PC-9 (cell line): ENCODE data around the gene MYL7. TPM values are rescaled to one million over a fixed set of nuclear protein-coding genes. Genes with fewer than 3 reads are reported as not detected.

Experiments
- BruUV-seq: library from RNA; stranded (reverse); fragments of 400-500 nt; replicated peaks from 2 replicates; lab custom pipeline; 2021; lab: Mats Ljungman, UMichigan
- CTCF ChIA-PET: fragments of 300-600 bp; sonication (Branson Sonifier 250); formaldehyde crosslinking; loops from one replicate; lab custom pipeline; 2022; ENCODE audit warnings: antibody characterized with exemption; lab: Charles Lee
- POLR2A ChIA-PET: fragments of 300-600 bp; sonication (Branson Sonifier 250); formaldehyde crosslinking; loops from one replicate; lab custom pipeline; 2022; ENCODE audit warnings: antibody characterized with exemption; ENCODE audit not compliant: unreplicated experiment; lab: Charles Lee
- DNase-seq, 2 experiments: peaks; one replicate each; pipeline versions ENCODE4 v3.0.0 to v3.0.0-alpha.2; 2015 to 2022; ENCODE audit warnings: mixed read lengths in 1 of 2
- H2AFZ ChIP-seq: fragments of 200-600 bp; sonication (generic); 2 replicates; pipeline ENCODE4 v1.8.1; 2017; ENCODE audit warnings: antibody characterized with exemption
- H3F3A ChIP-seq: fragments of 200-600 bp; sonication (generic); 2 replicates; pipeline ENCODE4 v1.8.1; 2017; ENCODE audit warnings: antibody characterized with exemption, mild to moderate bottlenecking, low read depth; ENCODE audit not compliant: insufficient read depth
- H3K27ac ChIP-seq: fragments of 200-600 bp; sonication (generic); 2 replicates; pipeline ENCODE4 v1.6.1; 2016; ENCODE audit warnings: mixed run types
- H3K27me3 ChIP-seq: fragments of 200-600 bp; sonication (generic); 2 replicates; pipeline ENCODE4 v1.6.1; 2016; ENCODE audit warnings: low read depth, mixed run types; ENCODE audit not compliant: insufficient read depth
- H3K36me3 ChIP-seq: fragments of 200-600 bp; sonication (generic); 2 replicates; pipeline ENCODE4 v1.6.1; 2016; ENCODE audit warnings: low read depth, mixed run types
- H3K4me1 ChIP-seq: fragments of 200-600 bp; sonication (generic); replicated peaks from 2 replicates; pipeline ENCODE4 v1.6.1; 2016; ENCODE audit warnings: mixed run types; ENCODE audit not compliant: insufficient read depth
- H3K4me2 ChIP-seq: fragments of 200-600 bp; sonication (generic); 2 replicates; pipeline ENCODE4 v1.6.1; 2017; ENCODE audit warnings: mixed run types
- H3K4me3 ChIP-seq: fragments of 200-600 bp; sonication (generic); 2 replicates; pipeline ENCODE4 v1.6.1; 2016; ENCODE audit warnings: mixed run types
- H3K79me2 ChIP-seq: fragments of 200-600 bp; sonication (generic); 2 replicates; pipeline ENCODE4 v1.6.1; 2017; ENCODE audit warnings: low read depth, mixed run types
- H3K9me2 ChIP-seq: fragments of 200-600 bp; sonication (generic); 2 replicates; pipeline ENCODE4 v1.8.1; 2017; ENCODE audit warnings: mild to moderate bottlenecking; ENCODE audit not compliant: insufficient read depth
- H3K9me3 ChIP-seq: fragments of 200-600 bp; sonication (generic); 2 replicates; pipeline ENCODE4 v1.8.1; 2016; ENCODE audit warnings: low read depth; ENCODE audit not compliant: insufficient read depth
- H4K20me1 ChIP-seq: fragments of 200-600 bp; sonication (generic); 2 replicates; pipeline ENCODE4 v1.8.1; 2017; ENCODE audit not compliant: insufficient read depth
- EZH2 ChIP-seq: fragments of 200-600 bp; sonication (generic); IDR thresholded peaks from 2 replicates; pipeline ENCODE4 v1.8.0; 2017; ENCODE audit warnings: antibody characterized with exemption, low read depth
- intact Hi-C: fragments of 100-400 bp; cut with micrococcal nuclease; formaldehyde crosslinking; loops from one replicate; pipeline ENCODE4 v1.10.0; 2022; ENCODE audit not compliant: unreplicated experiment
- total RNA-seq: library from RNA; stranded (reverse); gene quantifications from 2 replicates; pipeline ENCODE4 v1.2.3, GENCODE V29; 2021
- TF ChIP-seq, protein P1 (sequence below): fragments of 200-600 bp; sonication (generic); conservative IDR thresholded peaks from 2 replicates; pipeline ENCODE4 v1.6.1; 2017; ENCODE audit warnings: mixed run types, antibody characterized with exemption, mild to moderate bottlenecking, moderate library complexity

Gene MYL7
- total RNA-seq, 1 experiment from 2014 or later = not detected

- Histone ChIP-seq H3K27me3 (no peaks in the 10 kb centered on the region), H2AFZ (no peak overlapping the region), H3K9me2 (no peaks in the 10 kb centered on the region), H3K27ac (no peak overlapping the region), H3K4me1 (peaks cover 5% of the 10 kb centered on the region), H3K36me3 (no peaks in the 10 kb centered on the region), H3F3A (peaks cover 8% of the 10 kb centered on the region; the same call in 1 of the 2 replicates), H3K9me3 (no peaks in the 10 kb centered on the region), H3K4me2 (no peak overlapping the region), H3K4me3 (no peak overlapping the region), H4K20me1 (no peaks in the 10 kb centered on the region), H3K79me2 (no peaks in the 10 kb centered on the region)
- intact Hi-C loops = loop anchor here (5.0 kb wide), 1 partner anchor 49 kb away; no protein-coding TSS in a partner anchor
- TF ChIP-seq EZH2 = no peak
- no peak for DNase-seq
- ChIA-PET CTCF (no interaction called here), POLR2A (no interaction called here)
- no TSS peak for BruUV-seq
Measured at GRCh38 chr7:44133295-44133694, 7.8 kb downstream of the MYL7 start.

GRCh38 chr7:44132039-44132438 lies 9.1 kb downstream of the MYL7 start:
- Histone ChIP-seq H3K27ac (no peak overlapping the region), H3K4me1 (peaks cover 5% of the 10 kb centered on the region), H3K9me2 (no peaks in the 10 kb centered on the region), H3K4me3 (no peak overlapping the region), H3K36me3 (no peaks in the 10 kb centered on the region), H3K4me2 (no peak overlapping the region), H3K79me2 (no peaks in the 10 kb centered on the region), H3K27me3 (no peaks in the 10 kb centered on the region), H3F3A (peaks cover 8% of the 10 kb centered on the region; the same call in 1 of the 2 replicates), H2AFZ (no peak overlapping the region), H3K9me3 (no peaks in the 10 kb centered on the region), H4K20me1 (no peaks in the 10 kb centered on the region)
- BruUV-seq = no TSS peak
- ChIA-PET POLR2A (interaction anchor here (0.6 kb wide), 2 partner anchors 24 to 69 kb away, joined by 3 to 4 read pairs; partner anchors contain the start of gene YKT6), CTCF (interaction anchor here (0.5 to 1.0 kb wide), 2 partner anchors 81 to 131 kb away, joined by 3 to 6 read pairs; no protein-coding TSS in a partner anchor)
- no peak for TF ChIP-seq EZH2
- no peak for DNase-seq
- intact Hi-C loops = loop anchor here (5.0 kb wide), 1 partner anchor 50 kb away; no protein-coding TSS in a partner anchor

GRCh38 chr7:44131173-44132029 lies 9.7 kb downstream of the MYL7 start:
- ChIA-PET CTCF (interaction anchor here (0.5 to 1.6 kb wide), 9 partner anchors 9 to 132 kb away, joined by 3 to 14 read pairs (median 4); partner anchors contain the start of gene YKT6), POLR2A (interaction anchor here (0.6 kb wide), 3 partner anchors 25 to 74 kb away, joined by 3 to 4 read pairs (median 3); partner anchors contain the start of gene YKT6)
- Histone ChIP-seq H3F3A (peaks cover 8% of the 10 kb centered on the region; the same call in 1 of the 2 replicates), H3K9me2 (no peaks in the 10 kb centered on the region), H3K79me2 (no peaks in the 10 kb centered on the region), H2AFZ (no peak overlapping the region), H3K27me3 (no peaks in the 10 kb centered on the region), H3K27ac (no peak overlapping the region), H3K4me2 (peak overlapping the region; percentile 8; the same call in 1 of the 2 replicates), H3K4me1 (peaks cover 5% of the 10 kb centered on the region), H3K4me3 (no peak overlapping the region), H3K9me3 (no peaks in the 10 kb centered on the region), H3K36me3 (no peaks in the 10 kb centered on the region), H4K20me1 (no peaks in the 10 kb centered on the region)
- TF ChIP-seq EZH2 = no peak
- TF ChIP-seq, protein P1, sequence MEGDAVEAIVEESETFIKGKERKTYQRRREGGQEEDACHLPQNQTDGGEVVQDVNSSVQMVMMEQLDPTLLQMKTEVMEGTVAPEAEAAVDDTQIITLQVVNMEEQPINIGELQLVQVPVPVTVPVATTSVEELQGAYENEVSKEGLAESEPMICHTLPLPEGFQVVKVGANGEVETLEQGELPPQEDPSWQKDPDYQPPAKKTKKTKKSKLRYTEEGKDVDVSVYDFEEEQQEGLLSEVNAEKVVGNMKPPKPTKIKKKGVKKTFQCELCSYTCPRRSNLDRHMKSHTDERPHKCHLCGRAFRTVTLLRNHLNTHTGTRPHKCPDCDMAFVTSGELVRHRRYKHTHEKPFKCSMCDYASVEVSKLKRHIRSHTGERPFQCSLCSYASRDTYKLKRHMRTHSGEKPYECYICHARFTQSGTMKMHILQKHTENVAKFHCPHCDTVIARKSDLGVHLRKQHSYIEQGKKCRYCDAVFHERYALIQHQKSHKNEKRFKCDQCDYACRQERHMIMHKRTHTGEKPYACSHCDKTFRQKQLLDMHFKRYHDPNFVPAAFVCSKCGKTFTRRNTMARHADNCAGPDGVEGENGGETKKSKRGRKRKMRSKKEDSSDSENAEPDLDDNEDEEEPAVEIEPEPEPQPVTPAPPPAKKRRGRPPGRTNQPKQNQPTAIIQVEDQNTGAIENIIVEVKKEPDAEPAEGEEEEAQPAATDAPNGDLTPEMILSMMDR = peak; percentile 77
- intact Hi-C loops = loop anchor here (1.0 to 5.0 kb wide), 2 partner anchors 51 to 65 kb away; no protein-coding TSS in a partner anchor
- peak; percentile 51 to 73 for DNase-seq
- no TSS peak for BruUV-seq
